Hematopoietic multipotent progenitor cell (in vitro differentiated cells): ENCODE measurements around the gene CDC7. TPM values are rescaled to one million over a fixed set of nuclear protein-coding genes. Genes with fewer than 3 reads are reported as not detected.
"Not testable (repeated sequence)": the region's sequence is repeated elsewhere in the genome, so short reads cannot be mapped to it uniquely, and the experiment has no call there.

Source experiments
- DNase-seq, 3 donors: peaks; one replicate each; pipeline ENCODE4 v3.0.0-alpha.2; 2011 to 2015; ENCODE audit warnings: low read depth in 2 of 3, low spot score in 2 of 3
- total RNA-seq: library from RNA; depleted of rRNA; stranded (reverse); fragments of >200 nt; gene quantifications from one replicate; pipeline ENCODE4 v1.2.3, GENCODE V29; 2012

The CDC7 gene
- total RNA-seq = 3.8 TPM

GRCh38 chr1:91500756-91501522 is at the start of gene CDC7:
Gene CDC7 (plus strand): TSS chr1:91500851. CDS start chr1:91501717, 866 bp downstream.
- peak; percentile 70 to 90 (median 85) for DNase-seq

DNA sequence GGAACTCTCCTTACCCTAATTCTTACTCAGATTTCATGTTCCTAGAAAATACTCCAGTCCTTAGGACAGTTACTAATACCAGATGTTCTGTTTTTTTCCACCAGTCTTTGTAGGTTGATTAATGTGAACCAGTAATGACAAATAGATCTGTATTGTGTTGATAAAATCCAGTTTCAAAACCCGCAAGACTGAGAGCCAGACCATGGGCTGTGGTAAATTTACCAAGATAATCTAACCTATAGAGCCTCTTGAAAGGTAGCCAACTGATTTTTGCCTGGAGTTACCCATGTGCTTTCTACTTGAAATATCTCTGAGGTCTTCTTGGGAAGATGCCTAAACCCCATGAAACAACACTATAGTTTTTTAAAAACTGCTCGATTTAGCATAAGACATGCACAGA is 46.5 kb upstream of the CDC7 start:
- no peak for DNase-seq

GRCh38 chr1:91455334-91455733 is 45.3 kb upstream of the CDC7 start:
- DNase-seq = no peak

DNA sequence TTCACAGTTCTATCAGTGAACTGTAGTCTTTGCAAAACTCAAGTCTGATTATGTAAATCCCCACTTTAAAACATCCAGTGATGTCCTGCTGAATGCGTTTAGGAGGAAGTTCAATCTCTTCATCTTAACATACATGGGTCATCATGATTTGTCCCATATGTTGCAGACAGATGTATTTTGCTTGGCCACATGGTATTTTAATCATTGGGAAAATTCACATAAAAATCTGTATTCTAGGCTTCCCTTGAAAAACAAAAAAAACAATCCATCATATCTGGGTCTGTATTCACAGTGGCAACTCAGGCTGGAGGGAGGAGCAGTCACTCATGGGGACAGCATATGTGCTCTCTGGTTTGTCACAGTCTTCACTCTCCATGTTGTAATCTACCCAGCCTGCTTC is 44.8 kb upstream of the CDC7 start:
- no peak for DNase-seq

DNA sequence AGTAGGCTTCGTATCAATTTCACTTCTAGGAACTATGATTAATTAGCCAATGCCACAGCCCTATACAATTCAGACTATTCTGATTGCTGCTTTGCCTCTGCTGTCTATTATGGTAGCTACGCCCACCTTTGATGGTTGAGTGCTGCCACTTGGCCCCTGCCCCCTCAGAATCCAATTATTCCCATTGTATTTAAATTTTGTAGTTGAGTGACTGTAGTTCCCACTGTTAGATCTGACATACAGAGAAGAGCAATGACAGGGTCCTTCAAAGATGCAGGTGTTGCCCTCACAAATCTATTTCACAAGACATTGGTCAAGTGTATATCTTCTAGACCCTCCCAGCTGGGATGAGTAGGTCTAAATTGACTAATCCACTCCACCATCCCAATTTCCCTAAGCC is 35.3 kb upstream of the CDC7 start:
- not testable (repeated sequence) for DNase-seq

- DNase-seq = no peak
These were observed 24.0 kb upstream of the CDC7 start for GRCh38 chr1:91476533-91477217.

- peak in 1 of 3 donors; percentile 31 for DNase-seq
These were observed 13.2 kb upstream of the CDC7 start for GRCh38 chr1:91487469-91487868.

- no peak for DNase-seq
These were observed 10.2 kb upstream of the CDC7 start for GRCh38 chr1:91490501-91490900.

DNA sequence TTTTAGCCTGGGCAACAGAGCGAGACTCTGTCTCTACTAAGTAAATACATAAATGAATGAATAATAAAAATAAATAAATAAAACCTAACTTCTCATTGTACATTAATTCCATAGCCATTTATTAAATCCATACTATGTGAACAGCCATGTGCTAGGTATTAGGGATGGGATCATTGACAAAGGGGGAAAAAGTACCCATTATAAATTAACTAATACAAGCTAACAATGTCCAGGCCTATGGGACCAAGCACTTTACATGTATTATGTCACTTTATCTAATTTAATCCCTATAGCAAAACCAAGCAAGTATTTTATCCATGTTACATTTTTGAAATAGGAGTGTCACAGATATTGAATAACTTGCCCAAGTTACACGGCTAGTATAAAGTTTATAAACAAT is 2.6 kb upstream of the CDC7 start:
- DNase-seq = no peak

DNA sequence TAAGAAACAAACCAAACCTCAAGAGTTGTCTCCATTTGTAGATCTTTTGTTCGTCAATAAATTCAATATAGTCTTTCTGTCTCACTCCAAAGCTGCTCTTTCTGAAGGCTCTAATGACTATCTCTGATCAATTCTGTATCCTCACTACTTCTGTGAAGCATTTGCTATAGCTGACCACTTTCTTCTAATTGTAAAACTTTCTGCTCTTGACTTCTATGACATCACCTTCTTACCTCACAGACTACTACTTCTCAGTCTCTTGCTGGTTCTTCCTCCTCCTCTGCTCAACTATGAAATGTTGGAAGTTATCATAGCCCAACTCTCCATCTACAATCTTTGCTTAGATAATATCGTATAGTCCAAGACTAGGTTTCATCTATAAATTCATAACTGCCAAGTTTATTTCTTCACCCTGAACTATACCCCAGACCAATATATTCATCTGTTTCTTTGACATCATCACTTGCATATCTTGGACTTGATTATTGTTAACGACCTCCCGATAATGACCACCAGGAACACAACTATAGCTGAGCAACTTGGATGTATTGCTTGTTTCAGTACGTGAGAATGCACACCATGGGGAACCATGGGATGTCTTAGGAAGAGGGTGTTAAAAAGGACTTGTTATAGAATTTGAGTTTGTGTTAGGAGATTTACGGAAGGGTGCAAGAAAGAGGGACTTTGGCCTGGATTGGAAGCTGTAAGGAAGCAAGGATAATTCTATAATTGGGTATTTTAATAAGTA is 2.0 kb upstream of the CDC7 start:
- no peak for DNase-seq

GRCh38 chr1:91499346-91499745 is 1.3 kb upstream of the CDC7 start:
- DNase-seq = no peak

DNA sequence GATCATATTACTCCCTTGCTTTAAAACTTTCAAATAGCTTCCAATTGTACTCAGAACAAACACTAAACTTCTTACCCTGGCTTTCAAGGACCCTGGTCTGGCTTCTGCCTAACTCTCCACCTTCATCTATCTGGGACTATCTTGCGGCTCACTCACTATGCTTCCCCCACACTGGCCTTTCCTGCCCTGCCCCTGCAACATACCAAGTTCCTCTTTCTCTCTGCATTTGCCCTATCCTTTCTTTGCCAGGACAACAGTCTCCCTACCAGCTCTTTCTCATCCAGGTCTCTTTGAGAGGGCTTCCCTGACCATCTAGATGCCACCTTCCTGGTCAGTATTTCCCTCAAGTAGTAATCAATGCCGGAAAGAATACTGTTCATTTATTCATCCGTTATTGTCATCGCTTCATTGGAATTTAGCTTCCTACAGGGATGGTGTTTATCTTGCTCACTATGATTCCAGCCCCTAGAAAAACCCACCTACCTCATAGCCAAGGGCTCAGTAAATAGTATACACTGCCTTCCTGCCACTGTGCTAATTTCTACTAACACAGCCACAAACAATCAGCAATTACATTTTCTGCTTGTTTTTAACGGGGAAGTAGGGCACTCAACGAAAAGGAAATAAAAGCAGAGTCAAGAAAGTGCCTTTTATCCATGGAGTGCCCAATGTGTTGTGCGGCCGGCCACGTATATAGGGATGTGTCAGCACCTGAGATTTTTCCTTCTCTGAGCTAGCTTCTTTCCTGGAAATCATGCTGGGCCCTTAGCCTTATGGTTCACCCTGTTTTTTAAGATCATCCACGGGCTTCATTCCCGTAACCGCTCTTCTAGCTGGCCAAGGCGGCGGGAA is 521 bp upstream of the CDC7 start:
- DNase-seq = peak in 1 of 3 donors; percentile 37

GRCh38 chr1:91501523-91501851 is 836 bp downstream of the CDC7 start:
- DNase-seq = peak in 1 of 3 donors; percentile 68

DNA sequence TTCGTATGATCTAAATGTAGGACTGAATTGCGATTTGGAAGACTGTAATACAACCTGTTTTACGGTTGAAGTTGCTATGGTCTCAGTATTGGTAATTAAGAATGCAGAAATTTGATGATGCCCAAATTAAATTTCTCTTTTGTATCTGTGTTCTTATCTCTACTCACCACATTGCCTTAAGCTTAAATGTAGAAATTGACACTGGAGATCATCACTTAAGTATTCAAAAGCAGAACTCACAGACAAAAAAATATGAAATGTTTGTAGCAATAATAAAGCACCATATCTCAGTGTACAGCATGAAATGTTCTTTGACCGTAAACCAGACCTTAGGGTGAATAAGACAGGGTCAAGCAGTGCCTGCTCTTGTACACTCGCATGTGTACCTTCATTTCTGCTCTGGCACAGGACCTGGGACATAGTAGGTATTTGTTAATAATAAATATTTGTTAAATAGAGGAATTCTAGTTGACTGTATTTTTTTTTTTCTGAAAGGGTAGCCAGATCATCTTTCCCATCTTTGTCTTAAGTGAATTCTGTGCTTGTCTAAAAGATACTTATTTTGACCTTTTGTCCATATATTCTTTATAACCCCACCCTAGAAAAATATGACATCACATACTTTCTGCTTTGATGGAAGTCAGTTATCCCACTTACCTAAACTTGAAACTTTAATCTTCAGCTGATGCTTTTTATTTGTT is 1.5 kb downstream of the CDC7 start:
- DNase-seq = peak in 1 of 3 donors; percentile 21

- DNase-seq = peak in 1 of 3 donors; percentile 11
These were observed 2.1 kb downstream of the CDC7 start for GRCh38 chr1:91502672-91503184.

DNA sequence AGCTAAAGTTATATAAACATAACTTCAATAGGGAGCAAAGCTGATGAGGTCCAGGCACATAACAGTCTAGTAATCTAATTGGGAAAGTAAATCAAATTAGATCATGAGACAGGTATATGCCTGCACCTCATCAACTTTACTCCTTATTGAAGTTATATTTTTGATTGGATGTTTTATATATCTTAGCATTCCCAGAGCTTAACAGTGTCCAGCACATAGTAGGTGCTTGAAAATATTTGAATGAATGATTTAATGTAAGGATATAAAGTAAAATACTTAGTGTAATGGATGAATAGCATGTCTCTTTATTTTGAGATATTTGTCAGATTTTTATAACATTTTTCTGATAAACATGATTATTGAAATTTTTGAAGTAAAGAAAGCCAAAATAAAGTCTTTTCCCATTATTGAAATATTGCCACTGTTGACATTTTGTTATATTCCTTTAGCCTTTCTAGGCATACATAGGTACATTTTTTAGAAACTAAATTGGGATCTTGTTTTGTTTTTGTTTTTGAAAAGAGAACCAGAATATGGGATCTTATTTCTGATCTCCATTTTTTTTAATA is 2.8 kb downstream of the CDC7 start:
- DNase-seq = no peak

DNA sequence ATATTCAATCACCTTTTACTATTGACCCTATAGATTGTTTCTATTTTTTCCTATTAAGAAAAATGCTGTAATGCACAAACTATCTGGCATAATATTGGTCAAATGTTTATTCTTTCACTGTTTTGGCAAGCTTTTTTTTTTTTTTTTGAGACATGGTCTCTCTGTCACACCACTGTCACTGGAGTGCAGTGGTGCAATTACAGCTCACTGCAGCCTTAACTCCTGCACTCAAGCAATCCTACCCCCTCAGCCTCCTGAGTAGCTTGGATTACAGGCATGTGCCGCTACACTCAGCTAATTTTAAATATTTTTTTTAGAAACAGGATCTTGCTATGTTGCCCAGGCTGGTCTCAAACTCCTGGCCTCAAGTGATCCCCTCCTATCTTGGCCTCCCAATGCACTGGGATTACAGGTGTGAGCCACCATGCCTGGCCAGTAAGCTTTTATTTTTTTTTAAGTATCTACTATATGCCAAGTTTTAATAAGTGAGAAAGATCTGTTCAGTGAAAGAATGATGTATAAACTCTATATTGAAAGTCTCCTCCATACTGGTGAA is 3.4 kb downstream of the CDC7 start:
- no peak for DNase-seq

GRCh38 chr1:91505086-91505485 is 4.4 kb downstream of the CDC7 start:
- no peak for DNase-seq

DNA sequence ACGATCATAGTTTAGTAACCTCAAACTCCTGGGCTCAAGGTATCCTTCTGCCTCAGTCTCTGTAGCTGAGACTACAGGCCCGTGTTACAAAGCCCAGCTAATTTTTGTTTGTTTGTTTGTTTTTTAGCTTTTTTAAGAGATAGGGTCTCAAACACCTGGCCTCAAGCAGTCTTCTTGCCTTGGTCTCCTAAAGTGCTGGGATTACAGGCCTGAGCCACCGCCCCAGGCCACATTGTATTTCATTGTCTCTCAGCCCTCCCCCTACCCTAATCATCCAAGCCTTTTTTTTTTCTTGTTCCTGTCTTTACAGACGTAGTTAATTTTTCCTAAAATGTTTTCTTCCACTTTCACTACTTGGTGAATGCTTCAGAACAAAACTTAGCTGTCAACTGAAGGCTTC is 5.4 kb downstream of the CDC7 start:
- DNase-seq = no peak
